GM12865 (cell line): ENCODE data around the gene NCK2.

ENCODE experiments used
- DNase-seq: peaks from one replicate; pipeline ENCODE4 v3.0.0; 2010; ENCODE audit warnings: low read depth
- H3K4me3 ChIP-seq: 2 replicates; pipeline ENCODE4 v1.5.1; 2011; ENCODE audit warnings: mild to moderate bottlenecking, low read depth, low read length, control low read depth
- CTCF ChIP-seq: IDR thresholded peaks from 2 replicates; pipeline ENCODE4 v1.5.1; 2011; ENCODE audit warnings: low read length, control low read depth, low read depth, inconsistent platforms; ENCODE audit not compliant: insufficient read depth; ENCODE audit errors: missing control alignments

NCK2 gene

GRCh38 chr2:105915005-105915558, 170.4 kb downstream of the NCK2 start:
- DNase-seq, result peak; percentile 67
- no peak for TF ChIP-seq CTCF
- no peak overlapping the region for H3K4me3 ChIP-seq

GRCh38 chr2:105917226-105917625, 172.5 kb downstream of the NCK2 start:
- no peak overlapping the region for H3K4me3 ChIP-seq
- no peak for TF ChIP-seq CTCF
- no peak for DNase-seq

- no peak overlapping the region for H3K4me3 ChIP-seq
- no peak for DNase-seq
- TF ChIP-seq CTCF, result no peak
Measured at GRCh38 chr2:105917688-105918087, 173.0 kb downstream of the NCK2 start.

GRCh38 chr2:105919191-105919811, 174.6 kb downstream of the NCK2 start:
- no peak for TF ChIP-seq CTCF
- H3K4me3 ChIP-seq, result no peak overlapping the region
- DNase-seq, result no peak

GRCh38 chr2:105919826-105920225, 175.1 kb downstream of the NCK2 start:
- peak; percentile 50 for DNase-seq
- no peak overlapping the region for H3K4me3 ChIP-seq
- peak; percentile 57 for TF ChIP-seq CTCF

- no peak overlapping the region for H3K4me3 ChIP-seq
- no peak for TF ChIP-seq CTCF
- DNase-seq, result no peak
Measured at GRCh38 chr2:105924271-105924670, 179.6 kb downstream of the NCK2 start.

- DNase-seq, result no peak
- TF ChIP-seq CTCF, result no peak
- no peak overlapping the region for H3K4me3 ChIP-seq
Measured at GRCh38 chr2:105924932-105925331, 180.2 kb downstream of the NCK2 start.
